Naive thymus-derived CD4-positive, alpha-beta T cell (primary cell): ENCODE measurements around the gene AATF. TPM values are rescaled to one million over a fixed set of nuclear protein-coding genes. Genes with fewer than 3 reads are reported as not detected.

Experiments
- ATAC-seq: fragments of 150-1000 bp; cut with Tn5 transposase; 2 replicates; pipeline ENCODE4 v1.10.0; 2021; ENCODE audit warnings: mild to moderate bottlenecking, moderate library complexity
- CTCF ChIA-PET: fragments of 350-600 bp; sonication (Branson Sonifier 250); formaldehyde crosslinking; loops from one replicate; lab custom pipeline; 2021; ENCODE audit warnings: antibody characterized with exemption; lab: Charles Lee
- POLR2A ChIA-PET: fragments of 350-600 bp; sonication (Branson Sonifier 250); formaldehyde crosslinking; loops from one replicate; lab custom pipeline; 2021; ENCODE audit warnings: antibody characterized with exemption, inconsistent platforms; lab: Charles Lee
- DNase-seq, 9 donors: peaks; one replicate each; pipeline versions ENCODE4 v3.0.0 to v3.0.0-alpha.2; 2020 to 2022; ENCODE audit warnings: mixed read lengths in 1 of 9
- H3K27ac ChIP-seq: one replicate; pipeline ENCODE4 v1.7.0; 2013; ENCODE audit warnings: mild to moderate bottlenecking, low read depth, low read length, moderate library complexity
- H3K27me3 ChIP-seq, 2 donors: one replicate each; pipeline ENCODE4 v1.7.0; 2013; ENCODE audit warnings: low read length in 2 of 2, mild to moderate bottlenecking in 2 of 2, moderate library complexity in 2 of 2; ENCODE audit not compliant: control insufficient read depth in 2 of 2, insufficient read depth in 2 of 2
- H3K36me3 ChIP-seq, 3 experiments: 1 replicate in 2 of 3; 2 replicates in 1 of 3; pipeline ENCODE4 v1.7.0; 2013; ENCODE audit warnings: low read length in 3 of 3, mild to moderate bottlenecking in 3 of 3, moderate library complexity in 1 of 3; ENCODE audit not compliant: insufficient read depth in 3 of 3, control insufficient read depth in 2 of 3
- H3K4me1 ChIP-seq, 2 donors: one replicate each; pipeline ENCODE4 v1.7.0; 2013; ENCODE audit warnings: low read length in 2 of 2, mild to moderate bottlenecking in 2 of 2, moderate library complexity in 1 of 2; ENCODE audit not compliant: control insufficient read depth in 2 of 2, insufficient read depth in 2 of 2
- H3K4me3 ChIP-seq: 2 replicates; pipeline ENCODE4 v1.7.0; 2013; ENCODE audit warnings: mild to moderate bottlenecking, low read length
- H3K9me3 ChIP-seq, 3 experiments: 1 replicate in 2 of 3; 2 replicates in 1 of 3; pipeline ENCODE4 v1.7.0; 2013; ENCODE audit warnings: low read length in 3 of 3; ENCODE audit not compliant: control insufficient read depth in 2 of 3
- H3K27ac Mint-ChIP-seq, 9 donors: one replicate each; pipeline ENCODE4 v1.8.0; 2020 to 2022; ENCODE audit warnings: mixed read lengths in 9 of 9, mild to moderate bottlenecking in 8 of 9, moderate library complexity in 5 of 9, inconsistent platforms in 2 of 9
- H3K27me3 Mint-ChIP-seq, 5 donors: one replicate each; pipeline ENCODE4 v1.8.0; 2021 to 2022; ENCODE audit warnings: mixed read lengths in 5 of 5, mild to moderate bottlenecking in 1 of 5
- H3K36me3 Mint-ChIP-seq, 5 donors: one replicate each; pipeline ENCODE4 v1.8.0; 2020 to 2022; ENCODE audit warnings: mixed read lengths in 5 of 5, mild to moderate bottlenecking in 3 of 5, inconsistent platforms in 1 of 5
- H3K4me1 Mint-ChIP-seq, 7 donors: one replicate each; pipeline ENCODE4 v1.8.0; 2020 to 2022; ENCODE audit warnings: mixed read lengths in 7 of 7, mild to moderate bottlenecking in 3 of 7, inconsistent platforms in 1 of 7
- H3K4me3 Mint-ChIP-seq, 10 donors: one replicate each; pipeline ENCODE4 v1.8.0; 2020 to 2022; ENCODE audit warnings: mild to moderate bottlenecking in 10 of 10, mixed read lengths in 10 of 10, moderate library complexity in 6 of 10, inconsistent platforms in 2 of 10
- H3K9me3 Mint-ChIP-seq, 11 donors: one replicate each; pipeline ENCODE4 v1.8.0; 2020 to 2022; ENCODE audit warnings: mixed read lengths in 11 of 11, mild to moderate bottlenecking in 4 of 11, inconsistent platforms in 1 of 11, moderate library complexity in 1 of 11
- intact Hi-C, 2 donors: fragments of 100-400 bp; cut with micrococcal nuclease; formaldehyde crosslinking; loops; one replicate each; pipeline ENCODE4 v1.15.1; 2023
- polyA plus RNA-seq, 2 donors: library from polyadenylated mRNA; unstranded; fragments of 300-500 nt; fragmentation: Illumina TruSeq; gene quantifications; one replicate each; pipeline ENCODE4 v1.2.3, GENCODE V29; 2021
- total RNA-seq, 6 experiments: library from RNA in 5 of 6; stranded (reverse) in 5 of 6; gene quantifications; 1 replicate in 5 of 6; 2 replicates in 1 of 6; pipeline ENCODE4 v1.2.3 and lab custom pipeline; 2021 to 2026

Gene AATF
- total and polyA plus RNA-seq, 7 experiments from 2014 or later = 39.7 to 97.1 (median 60.8) TPM

DNA sequence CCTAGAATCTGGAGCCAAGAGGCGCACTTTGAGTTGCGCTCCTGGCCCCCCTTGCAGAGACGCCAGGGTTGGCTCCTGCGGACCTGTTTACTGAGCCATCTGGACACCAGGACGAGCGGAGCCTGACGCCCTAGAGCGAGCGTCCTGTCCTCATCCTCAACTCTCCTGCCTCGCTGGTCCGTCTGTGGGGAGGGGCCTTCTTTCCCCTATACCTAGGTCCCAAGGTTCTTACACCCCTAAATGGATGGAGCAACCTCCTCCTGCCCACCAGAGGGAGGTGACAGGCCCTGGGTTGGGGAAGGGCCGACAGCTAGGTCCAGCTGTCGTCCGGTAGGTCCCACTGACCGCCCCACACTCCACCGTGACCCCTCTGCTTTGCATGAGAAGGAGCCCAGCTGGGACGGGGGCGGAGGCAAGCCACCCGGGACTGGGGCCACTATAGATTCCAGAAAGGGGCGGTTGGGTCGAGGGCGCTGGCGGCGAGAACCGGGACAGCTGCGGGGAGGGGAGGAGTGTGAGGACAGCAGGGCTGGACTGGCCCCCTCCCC is 14.5 kb upstream of the AATF start:
- H3K4me1 ChIP-seq = peaks cover 53 to 68% of the 10 kb centered on the region in 2 donors
- peaks cover 0 to 2% (median 0%) of the 10 kb centered on the region in 5 donors for H3K36me3 Mint-ChIP-seq
- H3K4me1 Mint-ChIP-seq = peaks cover 40 to 73% (median 60%) of the 10 kb centered on the region in 7 donors
- ATAC-seq (no peak), DNase-seq (peak in 2 of 9 donors; percentile 14 to 18)
- peaks cover 77 to 96% (median 86%) of the 10 kb centered on the region in 5 donors for H3K27me3 Mint-ChIP-seq
- POLR2A ChIA-PET = no interaction called here
- H3K9me3 ChIP-seq = no peaks in the 10 kb centered on the region
- H3K27me3 ChIP-seq = peaks cover 34 to 85% of the 10 kb centered on the region in 2 donors
- peak overlapping the region in 3 of 9 donors; percentile 1 to 79 (median 28) for H3K27ac Mint-ChIP-seq
- peaks cover 0 to 4% (median 0%) of the 10 kb centered on the region in 11 donors for H3K9me3 Mint-ChIP-seq
- no peaks in the 10 kb centered on the region for H3K36me3 ChIP-seq
- H3K4me3 Mint-ChIP-seq = peak overlapping the region; percentile 62 to 88 (median 72)
- CTCF ChIA-PET = no interaction called here
- intact Hi-C loops = no loop called here
- no peak overlapping the region for H3K27ac ChIP-seq
- H3K4me3 ChIP-seq = no peak overlapping the region

DNA sequence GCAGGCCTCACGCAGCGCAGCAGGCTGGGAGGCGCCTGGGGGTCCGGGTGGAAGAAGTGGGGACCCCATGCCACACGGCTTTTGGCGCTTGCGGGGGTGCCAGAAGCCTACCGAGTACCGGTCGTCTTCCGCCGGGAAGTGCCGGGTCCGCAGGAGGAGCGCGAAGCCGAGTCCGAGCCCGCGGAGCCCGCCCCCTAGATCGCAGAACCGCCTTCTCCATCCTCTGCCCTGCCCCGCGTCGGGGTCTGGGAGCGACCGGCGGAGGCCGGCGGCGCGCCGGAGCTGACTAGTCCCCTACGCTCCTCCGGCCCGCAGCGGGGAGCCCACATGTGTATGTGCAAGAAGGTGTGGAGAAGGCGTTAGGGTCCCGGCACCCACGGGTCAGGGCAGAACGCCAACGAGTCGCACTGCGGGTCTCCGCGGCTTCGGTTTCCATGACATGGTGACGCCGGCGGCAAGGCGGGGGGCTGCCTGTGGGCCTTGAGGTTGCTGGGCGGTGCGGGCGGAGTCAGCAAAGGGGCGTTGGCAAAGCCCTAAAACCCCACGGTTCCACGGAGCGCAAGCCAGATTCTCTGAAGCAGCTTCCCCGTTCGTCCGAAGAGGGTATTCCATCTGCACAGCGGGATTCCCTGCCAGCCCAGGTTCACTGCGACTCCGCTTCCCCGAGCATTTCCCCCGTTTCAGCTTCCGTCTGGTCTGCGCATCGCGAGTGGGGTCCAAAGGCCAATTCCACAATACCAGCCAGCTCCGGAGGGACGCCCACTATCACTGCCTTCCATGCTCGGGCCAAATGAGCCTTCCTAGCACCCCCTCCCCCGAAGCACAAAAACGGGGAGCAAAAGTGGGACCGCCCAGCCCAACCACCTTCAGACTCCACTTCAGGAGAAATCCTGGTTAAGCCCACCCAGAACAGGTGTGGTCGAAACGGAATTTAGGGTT is 13.8 kb upstream of the AATF start:
- peaks cover 58 to 68% of the 10 kb centered on the region in 2 donors for H3K4me1 ChIP-seq
- Mint-ChIP-seq H3K27ac (peak overlapping the region in 3 of 9 donors; percentile 11 to 75 (median 72)), H3K36me3 (peaks cover 0 to 4% (median 0%) of the 10 kb centered on the region in 5 donors), H3K4me1 (peaks cover 42 to 78% (median 64%) of the 10 kb centered on the region in 7 donors), H3K9me3 (peaks cover 0 to 6% (median 0%) of the 10 kb centered on the region in 11 donors), H3K4me3 (peak overlapping the region; percentile 55 to 92 (median 73)), H3K27me3 (peaks cover 73 to 96% (median 83%) of the 10 kb centered on the region in 5 donors)
- no peaks in the 10 kb centered on the region for H3K9me3 ChIP-seq
- ChIA-PET CTCF (no interaction called here), POLR2A (no interaction called here)
- ATAC-seq (peak; percentile 15), DNase-seq (peak in 6 of 9 donors; percentile 23 to 38 (median 31))
- H3K36me3 ChIP-seq = no peaks in the 10 kb centered on the region
- intact Hi-C loops = no loop called here
- H3K27me3 ChIP-seq = peaks cover 32 to 87% of the 10 kb centered on the region in 2 donors
- no peak overlapping the region for H3K27ac ChIP-seq
- H3K4me3 ChIP-seq = no peak overlapping the region

DNA sequence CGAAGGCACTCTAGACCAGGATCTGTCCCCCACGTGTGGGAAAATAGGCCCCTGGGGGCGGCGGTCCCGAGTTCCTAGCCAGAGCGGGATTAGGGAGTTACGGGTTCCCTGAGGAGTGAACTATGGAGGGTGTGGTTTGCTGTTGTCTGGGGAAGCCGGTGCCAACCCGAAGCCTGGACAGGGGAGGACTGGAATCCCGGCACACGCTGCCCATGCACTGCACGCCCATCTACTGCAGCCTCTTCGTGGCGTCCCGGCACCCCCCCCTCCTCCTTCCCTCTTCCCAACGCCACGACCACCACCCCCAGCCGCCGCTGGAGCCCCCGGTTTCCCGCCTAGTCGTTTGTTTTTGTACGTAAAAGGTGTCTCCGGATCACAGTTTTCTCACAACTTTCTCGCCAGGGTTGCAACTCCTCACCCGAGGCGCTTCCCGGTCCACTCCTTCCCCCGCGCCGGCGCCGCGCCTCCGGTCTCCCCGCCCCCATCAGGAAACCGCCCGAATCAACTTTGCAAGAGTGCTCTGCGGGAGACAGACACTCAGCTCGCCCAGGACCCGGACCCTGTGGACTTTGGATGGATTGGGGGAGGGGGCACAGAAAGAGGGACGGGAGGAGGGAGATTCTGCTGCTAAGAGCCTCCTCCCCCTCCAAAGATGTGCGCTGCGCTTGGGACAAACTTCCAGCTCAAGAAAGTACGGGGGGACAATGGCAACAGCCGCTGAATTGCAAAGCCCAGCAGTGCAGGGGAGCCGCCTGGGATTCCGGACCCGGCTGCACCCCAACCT is 12.9 kb upstream of the AATF start:
- Mint-ChIP-seq H3K4me1 (peaks cover 42 to 87% (median 65%) of the 10 kb centered on the region in 7 donors), H3K36me3 (peaks cover 0 to 4% (median 0%) of the 10 kb centered on the region in 5 donors), H3K9me3 (peaks cover 0 to 6% (median 0%) of the 10 kb centered on the region in 11 donors), H3K27ac (peak overlapping the region in 3 of 9 donors; percentile 11 to 75 (median 43)), H3K4me3 (peak overlapping the region; percentile 55 to 92 (median 72)), H3K27me3 (peaks cover 73 to 96% (median 83%) of the 10 kb centered on the region in 5 donors)
- intact Hi-C loops = no loop called here
- Histone ChIP-seq H3K27me3 (peaks cover 31 to 83% of the 10 kb centered on the region in 2 donors), H3K9me3 (no peaks in the 10 kb centered on the region), H3K27ac (no peak overlapping the region), H3K4me1 (peaks cover 58 to 68% of the 10 kb centered on the region in 2 donors), H3K4me3 (peak overlapping the region; percentile 27), H3K36me3 (no peaks in the 10 kb centered on the region)
- ATAC-seq (no peak), DNase-seq (peak in 2 of 9 donors; percentile 15 to 18)
- CTCF ChIA-PET = no interaction called here
- POLR2A ChIA-PET = no interaction called here

DNA sequence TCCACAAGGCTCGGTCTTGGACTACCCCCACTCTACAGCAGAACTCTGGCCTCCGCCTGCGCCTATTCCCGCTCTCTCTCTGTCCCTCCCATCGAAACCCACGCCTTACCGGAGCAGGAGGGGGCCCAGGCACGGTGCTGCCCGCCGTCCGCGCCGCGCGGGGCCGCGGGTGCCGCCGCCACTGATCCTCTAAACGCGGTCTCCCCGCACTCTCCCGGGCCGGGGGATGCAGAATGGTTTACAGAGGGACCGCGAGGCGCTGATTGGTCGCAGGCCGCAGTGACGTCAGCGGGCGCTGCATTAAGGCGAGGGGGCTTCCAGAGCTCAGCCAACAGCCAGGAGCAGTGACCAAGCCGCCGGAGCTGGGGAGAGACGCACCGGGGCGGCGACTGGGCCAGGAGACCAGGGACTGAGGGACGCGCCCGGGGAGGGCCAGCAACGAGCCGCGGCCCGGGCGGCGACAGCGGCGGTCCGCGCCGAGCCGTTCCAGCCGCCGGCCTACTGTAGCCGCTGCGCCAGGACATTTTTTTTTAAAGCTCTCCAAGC is 12.2 kb upstream of the AATF start:
- peak in 1 of 9 donors; percentile 18 for DNase-seq
- intact Hi-C loops = no loop called here
- CTCF ChIA-PET = no interaction called here
- H3K4me3 Mint-ChIP-seq = peak overlapping the region; percentile 75 to 92 (median 82)
- peaks cover 40 to 93% (median 69%) of the 10 kb centered on the region in 7 donors for H3K4me1 Mint-ChIP-seq
- H3K9me3 ChIP-seq = no peaks in the 10 kb centered on the region
- peaks cover 58 to 68% of the 10 kb centered on the region in 2 donors for H3K4me1 ChIP-seq
- ATAC-seq = no peak
- POLR2A ChIA-PET = interaction anchor here (1.9 kb wide), 1 partner anchor 9 kb away, joined by 7 read pairs; no protein-coding TSS in a partner anchor
- peaks cover 73 to 96% (median 83%) of the 10 kb centered on the region in 5 donors for H3K27me3 Mint-ChIP-seq
- H3K9me3 Mint-ChIP-seq = peaks cover 0 to 6% (median 0%) of the 10 kb centered on the region in 11 donors
- H3K4me3 ChIP-seq = peak overlapping the region; percentile 27
- H3K27ac ChIP-seq = no peak overlapping the region
- H3K27ac Mint-ChIP-seq = peak overlapping the region in 2 of 9 donors; percentile 28 to 75
- H3K36me3 ChIP-seq = no peaks in the 10 kb centered on the region
- H3K36me3 Mint-ChIP-seq = peaks cover 0 to 4% (median 0%) of the 10 kb centered on the region in 5 donors
- peaks cover 30 to 86% of the 10 kb centered on the region in 2 donors for H3K27me3 ChIP-seq

DNA sequence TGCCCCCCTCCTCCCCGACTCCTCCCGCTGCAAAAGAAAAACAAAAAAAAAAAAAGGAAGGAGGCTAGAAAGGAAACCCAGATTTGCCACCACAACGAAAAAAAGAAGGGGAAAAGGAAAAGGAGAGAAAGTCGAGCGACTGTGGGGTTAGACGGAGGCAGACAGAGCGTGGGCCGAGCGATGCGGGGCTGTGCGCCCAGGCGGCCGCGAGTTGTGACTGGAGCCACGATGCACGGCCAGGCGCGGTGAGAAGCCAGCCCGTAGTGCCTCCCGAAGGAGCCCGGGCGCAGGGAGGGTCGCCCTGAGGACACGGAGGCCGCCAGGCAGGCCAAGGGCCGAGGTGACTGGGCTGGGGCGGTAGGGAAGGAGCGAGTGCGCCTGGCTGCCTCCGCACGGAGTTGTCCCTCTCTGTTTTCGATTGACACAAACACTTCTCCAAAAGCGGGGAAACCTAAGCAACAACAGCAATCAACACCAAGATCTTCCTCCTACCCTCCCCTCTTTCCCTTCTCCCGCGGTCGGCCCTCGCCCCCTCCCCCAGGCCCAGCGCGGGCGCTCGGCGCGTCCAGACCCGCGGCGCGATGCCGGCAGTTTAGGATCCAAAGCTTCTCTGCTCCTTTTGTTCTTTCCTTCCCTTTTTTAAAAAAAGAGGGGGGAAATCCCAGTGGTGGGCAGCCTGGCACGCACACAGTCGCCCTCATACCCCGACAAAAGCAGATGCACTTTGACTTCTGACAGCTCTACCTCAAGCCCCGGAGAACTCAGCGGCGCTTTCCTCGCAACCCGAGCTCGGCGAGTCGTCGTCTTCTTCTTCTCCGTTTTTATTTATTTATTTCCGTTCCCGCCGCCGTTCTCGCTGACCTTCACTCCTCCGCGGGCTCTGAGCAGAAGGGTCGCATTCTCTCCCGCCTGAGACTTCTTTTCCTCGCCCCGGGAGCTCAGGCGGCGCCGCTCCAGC is 11.5 kb upstream of the AATF start, which contains the start of gene LHX1:
Gene LHX1 (plus strand): TSS at position 475 of the 958 bp plus-strand sequence. CDS start 723 bp downstream, outside the sequence.
- Mint-ChIP-seq H3K27me3 (peaks cover 69 to 92% (median 80%) of the 10 kb centered on the region in 5 donors), H3K9me3 (peaks cover 0 to 6% (median 0%) of the 10 kb centered on the region in 11 donors), H3K4me1 (peaks cover 35 to 90% (median 67%) of the 10 kb centered on the region in 7 donors), H3K4me3 (peak within 1 kb of the TSS; percentile 75 to 92 (median 82)), H3K36me3 (peaks cover 0 to 4% (median 0%) of the 10 kb centered on the region in 5 donors), H3K27ac (peak within 1 kb of the TSS in 4 of 9 donors; percentile 28 to 86 (median 42))
- no peak for ATAC-seq
- intact Hi-C loops = no loop called here
- peak in 3 of 9 donors; percentile 14 to 27 (median 23) for DNase-seq
- ChIA-PET CTCF (interaction anchor here (0.6 kb wide), 1 partner anchor 35 kb away, joined by 4 read pairs; no protein-coding TSS in a partner anchor), POLR2A (interaction anchor here (0.6 to 2.3 kb wide), 5 partner anchors 8 to 1537 kb away, joined by 3 to 9 read pairs (median 5); partner anchors contain the start of gene AATF)
- Histone ChIP-seq H3K4me3 (peak within 1 kb of the TSS; percentile 27), H3K27me3 (peaks cover 28 to 85% of the 10 kb centered on the region in 2 donors), H3K9me3 (no peaks in the 10 kb centered on the region), H3K4me1 (peaks cover 58 to 68% of the 10 kb centered on the region in 2 donors), H3K27ac (no peak within 1 kb of the TSS), H3K36me3 (no peaks in the 10 kb centered on the region)
